Endothelial cell (in vitro differentiated cells): ENCODE results near the gene GALNT9. TPM values are rescaled to one million over a fixed set of nuclear protein-coding genes. Genes with fewer than 3 reads are reported as not detected.

Source experiments
- DNase-seq: peaks from one replicate; pipeline ENCODE4 v3.0.0; 2021; ENCODE audit warnings: low spot score
- H3K27ac Mint-ChIP-seq: one replicate; pipeline ENCODE4 v1.8.0; 2021; ENCODE audit warnings: mixed read lengths, inconsistent platforms; ENCODE audit not compliant: unreplicated experiment
- H3K27me3 Mint-ChIP-seq: one replicate; pipeline ENCODE4 v1.8.0; 2021; ENCODE audit warnings: mild to moderate bottlenecking, moderate library complexity, mixed read lengths, inconsistent platforms; ENCODE audit not compliant: unreplicated experiment
- H3K36me3 Mint-ChIP-seq: one replicate; pipeline ENCODE4 v1.8.0; 2021; ENCODE audit warnings: mild to moderate bottlenecking, low read depth, mixed read lengths, inconsistent platforms; ENCODE audit not compliant: unreplicated experiment
- H3K4me1 Mint-ChIP-seq: one replicate; pipeline ENCODE4 v1.8.0; 2021; ENCODE audit warnings: mild to moderate bottlenecking, mixed read lengths, inconsistent platforms; ENCODE audit not compliant: unreplicated experiment
- H3K4me3 Mint-ChIP-seq: one replicate; pipeline ENCODE4 v1.8.0; 2021; ENCODE audit warnings: mild to moderate bottlenecking, mixed read lengths, inconsistent platforms; ENCODE audit not compliant: unreplicated experiment
- H3K9me3 Mint-ChIP-seq: one replicate; pipeline ENCODE4 v1.8.0; 2021; ENCODE audit warnings: mixed read lengths, inconsistent platforms; ENCODE audit not compliant: unreplicated experiment
- CTCF ChIP-seq: fragments of 200-600 bp; sonication (generic); IDR thresholded peaks from one replicate; pipeline ENCODE4 v1.5.0; 2021; ENCODE audit warnings: antibody characterized with exemption; ENCODE audit not compliant: unreplicated experiment
- total RNA-seq: library from RNA; stranded (reverse); fragmentation: NEBNext Ultra II Directional; extraction: Animal tissue kit (Norgen Biotek cat#: 25700); gene quantifications from one replicate; pipeline ENCODE4 v1.2.1, GENCODE V29; 2021; ENCODE audit not compliant: unreplicated experiment

The GALNT9 gene
- total RNA-seq, 1 donor from 2014 or later = not detected

GRCh38 chr12:132199526-132200319 lies 129.7 kb downstream of the GALNT9 start:
- no peaks in the 10 kb centered on the region for H3K4me1 Mint-ChIP-seq
- H3K27ac Mint-ChIP-seq = no peak overlapping the region
- H3K4me3 Mint-ChIP-seq = no peak overlapping the region
- H3K36me3 Mint-ChIP-seq = no peaks in the 10 kb centered on the region
- no peak for TF ChIP-seq CTCF
- H3K27me3 Mint-ChIP-seq = peaks cover 6% of the 10 kb centered on the region
- no peaks in the 10 kb centered on the region for H3K9me3 Mint-ChIP-seq
- no peak for DNase-seq

- Mint-ChIP-seq H3K27ac (no peak overlapping the region), H3K9me3 (no peaks in the 10 kb centered on the region), H3K36me3 (no peaks in the 10 kb centered on the region), H3K27me3 (peaks cover 4% of the 10 kb centered on the region), H3K4me1 (no peaks in the 10 kb centered on the region), H3K4me3 (no peak overlapping the region)
- no peak for DNase-seq
- no peak for TF ChIP-seq CTCF
Measured at GRCh38 chr12:132199101-132199500, 130.3 kb downstream of the GALNT9 start.

GRCh38 chr12:132197581-132198354 lies 131.6 kb downstream of the GALNT9 start:
- no peak overlapping the region for H3K27ac Mint-ChIP-seq
- no peak for DNase-seq
- no peak for TF ChIP-seq CTCF
- H3K27me3 Mint-ChIP-seq = peaks cover 2% of the 10 kb centered on the region
- no peaks in the 10 kb centered on the region for H3K4me1 Mint-ChIP-seq
- no peaks in the 10 kb centered on the region for H3K36me3 Mint-ChIP-seq
- H3K4me3 Mint-ChIP-seq = no peak overlapping the region
- H3K9me3 Mint-ChIP-seq = no peaks in the 10 kb centered on the region

GRCh38 chr12:132196873-132197390 lies 132.5 kb downstream of the GALNT9 start:
- Mint-ChIP-seq H3K4me3 (no peak overlapping the region), H3K9me3 (no peaks in the 10 kb centered on the region)
- DNase-seq = no peak

More at GRCh38 chr12:132196873-132197390, 132.5 kb downstream of the GALNT9 start:
- peaks cover 2% of the 10 kb centered on the region for H3K27me3 Mint-ChIP-seq
- no peaks in the 10 kb centered on the region for H3K36me3 Mint-ChIP-seq
- no peak for TF ChIP-seq CTCF
- H3K27ac Mint-ChIP-seq = no peak overlapping the region
- no peaks in the 10 kb centered on the region for H3K4me1 Mint-ChIP-seq
